Loucy (cell line): Measurements from ENCODE around the gene POLRMT.

ENCODE experiments used
- H2AFZ ChIP-seq: fragments of 200-600 bp; sonication (generic); 2 replicates; pipeline ENCODE4 v1.6.0; 2016; ENCODE audit warnings: antibody characterized with exemption, mild to moderate bottlenecking, low read length, moderate library complexity
- H3F3A ChIP-seq: fragments of 200-600 bp; 2 replicates; pipeline ENCODE4 v1.6.0; 2016; ENCODE audit warnings: antibody characterized with exemption, low read depth, mild to moderate bottlenecking
- H3K27me3 ChIP-seq: fragments of 200-600 bp; sonication (generic); 2 replicates; pipeline ENCODE4 v1.6.1; 2014; ENCODE audit warnings: low read length, mild to moderate bottlenecking; ENCODE audit not compliant: insufficient read depth, poor library complexity, severe bottlenecking
- H3K36me3 ChIP-seq: fragments of 200-600 bp; sonication (generic); 2 replicates; pipeline ENCODE4 v1.6.1; 2016; ENCODE audit warnings: low read length; ENCODE audit not compliant: insufficient read depth
- H3K4me1 ChIP-seq: fragments of 200-600 bp; sonication (generic); 2 replicates; pipeline ENCODE4 v1.5.1; 2014; ENCODE audit warnings: low read length, mild to moderate bottlenecking; ENCODE audit not compliant: insufficient read depth, poor library complexity, severe bottlenecking
- H3K4me2 ChIP-seq: fragments of 200-600 bp; sonication (generic); 2 replicates; pipeline ENCODE4 v1.6.0; 2014; ENCODE audit warnings: antibody characterized with exemption, low read length, low read depth, mild to moderate bottlenecking; ENCODE audit not compliant: poor library complexity, severe bottlenecking
- H3K4me3 ChIP-seq: fragments of 200-600 bp; sonication (generic); 2 replicates; pipeline ENCODE4 v1.5.1; 2014; ENCODE audit warnings: low read length, mild to moderate bottlenecking, mixed read lengths; ENCODE audit not compliant: poor library complexity, severe bottlenecking
- H3K79me2 ChIP-seq: fragments of 200-600 bp; sonication (generic); 2 replicates; pipeline ENCODE4 v1.6.1; 2014; ENCODE audit warnings: low read length; ENCODE audit not compliant: insufficient read depth
- H3K9ac ChIP-seq: fragments of 200-600 bp; sonication (generic); 2 replicates; pipeline ENCODE4 v1.6.0; 2014; ENCODE audit warnings: mild to moderate bottlenecking, low read depth, low read length, moderate library complexity; ENCODE audit not compliant: poor library complexity, severe bottlenecking
- H3K9me2 ChIP-seq: fragments of 200-600 bp; sonication (generic); replicated peaks from 2 replicates; pipeline ENCODE4 v1.6.1; 2016; ENCODE audit warnings: low read depth, low read length, mixed read lengths
- H3K9me3 ChIP-seq: fragments of 200-600 bp; sonication (generic); 2 replicates; pipeline ENCODE4 v1.6.1; 2014; ENCODE audit warnings: mild to moderate bottlenecking, antibody characterized with exemption, low read length, low read depth; ENCODE audit not compliant: insufficient read depth
- H4K20me1 ChIP-seq: fragments of 200-600 bp; sonication (generic); 2 replicates; pipeline ENCODE4 v1.6.0; 2014; ENCODE audit warnings: antibody characterized with exemption, low read length, mild to moderate bottlenecking; ENCODE audit not compliant: insufficient read depth, poor library complexity, severe bottlenecking
- CTCF ChIP-seq: fragments of 200-600 bp; sonication (generic); conservative IDR thresholded peaks from 2 replicates; pipeline ENCODE4 v1.5.1; 2014; ENCODE audit warnings: mild to moderate bottlenecking, antibody characterized with exemption, low read length
- EZH2phosphoT487 ChIP-seq: fragments of 200-600 bp; IDR thresholded peaks from 2 replicates; pipeline ENCODE4 v1.6.1; 2018; ENCODE audit warnings: antibody characterized with exemption, mild to moderate bottlenecking, moderate library complexity, borderline replicate concordance

The POLRMT gene

GRCh38 chr19:602391-603301, 30.7 kb downstream of the POLRMT start:
- no peak for TF ChIP-seq EZH2phosphoT487
- no peak for TF ChIP-seq CTCF
- H3K36me3 ChIP-seq: no peaks in the 10 kb centered on the region
- H4K20me1 ChIP-seq: no peaks in the 10 kb centered on the region
- no peaks in the 10 kb centered on the region for H3F3A ChIP-seq
- no peak overlapping the region for H3K4me2 ChIP-seq
- H3K4me1 ChIP-seq: no peaks in the 10 kb centered on the region
- H3K9me2 ChIP-seq: no peaks in the 10 kb centered on the region
- H2AFZ ChIP-seq: no peak overlapping the region
- no peak overlapping the region for H3K9ac ChIP-seq
- no peak overlapping the region for H3K4me3 ChIP-seq
- H3K9me3 ChIP-seq: no peaks in the 10 kb centered on the region
- H3K79me2 ChIP-seq: no peaks in the 10 kb centered on the region
- H3K27me3 ChIP-seq: no peaks in the 10 kb centered on the region

GRCh38 chr19:601790-602189, 31.5 kb downstream of the POLRMT start:
- Histone ChIP-seq H3K36me3 (no peaks in the 10 kb centered on the region), H3K4me1 (no peaks in the 10 kb centered on the region), H3F3A (no peaks in the 10 kb centered on the region), H2AFZ (no peak overlapping the region), H3K4me2 (no peak overlapping the region), H3K4me3 (no peak overlapping the region), H3K27me3 (no peaks in the 10 kb centered on the region), H3K9me3 (no peaks in the 10 kb centered on the region), H3K79me2 (no peaks in the 10 kb centered on the region), H3K9me2 (no peaks in the 10 kb centered on the region), H4K20me1 (no peaks in the 10 kb centered on the region), H3K9ac (no peak overlapping the region)
- TF ChIP-seq EZH2phosphoT487 (no peak), CTCF (no peak)

- no peak for TF ChIP-seq EZH2phosphoT487
- TF ChIP-seq CTCF: no peak
- H2AFZ ChIP-seq: no peak overlapping the region
- no peaks in the 10 kb centered on the region for H3K27me3 ChIP-seq
Observed at GRCh38 chr19:601310-601709, 32.0 kb downstream of the POLRMT start.

More at GRCh38 chr19:601310-601709, 32.0 kb downstream of the POLRMT start:
- Histone ChIP-seq H3K9me3 (no peaks in the 10 kb centered on the region), H3K79me2 (no peaks in the 10 kb centered on the region), H3K4me1 (no peaks in the 10 kb centered on the region), H4K20me1 (no peaks in the 10 kb centered on the region), H3K4me3 (no peak overlapping the region), H3K4me2 (no peak overlapping the region), H3F3A (no peaks in the 10 kb centered on the region), H3K9me2 (no peaks in the 10 kb centered on the region), H3K36me3 (no peaks in the 10 kb centered on the region), H3K9ac (no peak overlapping the region)
